GM12892 (cell line): ENCODE measurements around the gene RSPO4.

ENCODE experiments used
- DNase-seq: peaks from one replicate; pipeline ENCODE4 v3.0.0; 2011; ENCODE audit not compliant: insufficient read length
- FAIRE-seq: peaks from 2 replicates; lab custom pipeline; 2011; peaks lifted over from hg19 to GRCh38; lab: Jason Lieb, UNC
- POLR2A ChIP-seq: IDR thresholded peaks from 2 replicates; pipeline ENCODE4 v1.6.1; 2011; ENCODE audit warnings: low read depth, low read length, control low read depth
- POLR2AphosphoS5 ChIP-seq: IDR thresholded peaks from 2 replicates; pipeline ENCODE4 v1.6.1; 2011; ENCODE audit warnings: low read depth, low read length, control low read depth
- TAF1 ChIP-seq: IDR thresholded peaks from 2 replicates; pipeline ENCODE4 v1.6.1; 2011; ENCODE audit warnings: low read depth, mild to moderate bottlenecking, control low read depth, low read length, borderline replicate concordance

RSPO4 gene

GRCh38 chr20:1002682-1003561 lies 811 bp upstream of the RSPO4 start:
- DNase-seq (no peak), FAIRE-seq (no peak)
- TF ChIP-seq POLR2A (no peak), POLR2AphosphoS5 (no peak), TAF1 (no peak)

DNA sequence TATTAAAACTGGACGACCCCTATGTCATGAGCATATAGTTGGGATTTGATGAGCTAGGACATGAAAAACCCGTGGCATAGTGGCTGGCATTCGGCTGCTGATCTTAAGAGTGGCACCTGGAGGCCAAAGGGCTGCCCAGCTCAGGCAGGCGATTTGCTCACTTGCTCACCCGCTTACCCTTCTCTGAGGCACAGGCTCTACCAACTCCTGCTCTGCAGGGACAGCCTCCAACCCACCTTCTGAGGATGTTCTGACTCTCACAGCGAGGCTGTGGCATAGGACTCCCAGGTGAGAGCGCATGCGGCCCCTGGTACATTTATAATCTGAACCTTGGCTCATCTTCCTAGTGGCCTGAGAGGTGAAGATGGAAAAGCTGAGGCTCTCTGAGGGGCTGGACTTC lies 995 bp downstream of the RSPO4 start:
- FAIRE-seq, result no peak
- TF ChIP-seq TAF1, result no peak
- no peak for TF ChIP-seq POLR2AphosphoS5
- no peak for TF ChIP-seq POLR2A
- DNase-seq, result no peak

GRCh38 chr20:998231-998830 lies 3.8 kb downstream of the RSPO4 start:
- no peak for DNase-seq
- TF ChIP-seq POLR2A (no peak), POLR2AphosphoS5 (no peak), TAF1 (no peak)
- no peak for FAIRE-seq

DNA sequence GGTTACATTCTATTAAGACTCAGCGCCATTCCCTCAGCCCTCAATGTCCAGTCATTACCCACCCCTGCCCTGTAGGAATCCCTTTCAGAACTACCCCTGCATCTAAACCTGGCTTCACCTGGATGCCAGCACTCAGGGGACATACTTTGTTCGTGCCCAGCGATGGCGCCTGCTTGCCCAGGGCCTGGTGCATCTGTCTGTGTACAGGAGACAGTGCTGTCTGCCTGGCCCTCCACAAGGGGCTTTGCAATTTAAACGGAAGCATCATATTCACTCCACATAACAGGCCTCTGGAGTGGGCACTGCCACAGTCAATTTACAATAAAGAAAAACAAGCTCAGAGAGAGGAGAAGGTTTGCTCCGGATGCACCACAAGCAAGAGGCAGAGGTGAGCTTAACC lies 4.6 kb downstream of the RSPO4 start:
- TF ChIP-seq POLR2A, result no peak
- TF ChIP-seq TAF1, result no peak
- no peak for TF ChIP-seq POLR2AphosphoS5
- DNase-seq, result no peak
- FAIRE-seq, result no peak

DNA sequence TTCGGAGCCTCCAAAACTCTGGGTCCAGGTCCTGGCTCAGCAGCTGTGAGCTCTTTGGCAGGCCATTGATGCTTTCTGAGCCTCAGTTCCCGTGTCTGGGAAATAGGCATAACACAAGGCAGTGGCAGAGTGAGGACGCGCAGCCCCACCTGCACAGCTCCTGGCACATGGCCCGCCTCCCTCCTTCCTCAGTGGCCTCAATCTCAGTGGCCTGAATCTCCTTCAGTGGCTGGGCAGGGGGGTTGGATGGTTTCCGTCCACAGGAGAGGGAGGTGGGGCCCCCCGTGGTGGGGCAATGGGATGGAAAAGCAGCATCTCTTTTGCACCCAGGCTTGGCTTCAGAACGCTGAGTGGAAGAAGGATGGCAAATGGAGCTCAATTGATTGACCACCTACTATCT lies 5.1 kb downstream of the RSPO4 start:
- TF ChIP-seq TAF1 (no peak), POLR2AphosphoS5 (no peak), POLR2A (no peak)
- DNase-seq (no peak), FAIRE-seq (no peak)

GRCh38 chr20:995170-995569 lies 6.9 kb downstream of the RSPO4 start:
- TF ChIP-seq POLR2A, result no peak
- TF ChIP-seq TAF1, result no peak
- TF ChIP-seq POLR2AphosphoS5, result no peak
- no peak for DNase-seq
- no peak for FAIRE-seq

GRCh38 chr20:992801-993535 lies 9.1 kb downstream of the RSPO4 start:
- no peak for DNase-seq
- FAIRE-seq, result no peak
- no peak for TF ChIP-seq POLR2A
- TF ChIP-seq POLR2AphosphoS5, result no peak
- no peak for TF ChIP-seq TAF1

DNA sequence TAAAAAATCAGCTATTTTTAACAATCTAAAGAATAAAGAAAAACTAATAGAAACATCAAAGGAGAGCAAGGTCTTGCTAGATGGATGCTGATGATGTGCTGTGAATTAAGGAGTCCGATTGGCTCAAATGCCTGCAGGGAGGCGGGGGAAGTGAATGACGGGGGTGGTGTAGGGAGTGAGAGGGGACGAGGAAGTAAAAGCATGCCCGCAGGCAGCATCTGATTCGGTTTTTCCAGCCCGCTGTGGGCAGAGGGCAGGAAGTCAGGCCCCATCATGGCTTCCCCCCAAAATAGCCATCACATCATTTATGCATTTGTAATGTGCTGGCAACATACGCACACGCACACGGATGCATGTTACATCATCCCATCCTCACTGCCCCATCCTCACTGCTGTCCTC lies 10.3 kb downstream of the RSPO4 start:
- no peak for DNase-seq
- FAIRE-seq, result no peak
- TF ChIP-seq POLR2A (no peak), TAF1 (no peak), POLR2AphosphoS5 (no peak)

GRCh38 chr20:990293-990959 lies 11.7 kb downstream of the RSPO4 start:
- FAIRE-seq, result no peak
- TF ChIP-seq TAF1 (no peak), POLR2AphosphoS5 (no peak)
- DNase-seq, result no peak

- FAIRE-seq (no peak), DNase-seq (no peak)
- no peak for TF ChIP-seq POLR2AphosphoS5
- no peak for TF ChIP-seq POLR2A
- TF ChIP-seq TAF1, result no peak
Measured at GRCh38 chr20:988272-988671, 13.8 kb downstream of the RSPO4 start.

GRCh38 chr20:987677-988076 lies 14.4 kb downstream of the RSPO4 start:
- no peak for FAIRE-seq
- TF ChIP-seq TAF1 (no peak), POLR2AphosphoS5 (no peak), POLR2A (no peak)
- no peak for DNase-seq
